GM21723 (cell line): Measurements from ENCODE around the gene EIF1AD.
"Not testable (repeated sequence)": the region's sequence is repeated elsewhere in the genome, so short reads cannot be mapped to it uniquely, and the experiment has no call there.

Experiments
- ATAC-seq: cut with Tn5 transposase; IDR thresholded peaks from one replicate; pipeline ENCODE4 v1.9.1; 2021; ENCODE audit warnings: mild to moderate bottlenecking, moderate library complexity; ENCODE audit not compliant: unreplicated experiment

Gene EIF1AD

DNA sequence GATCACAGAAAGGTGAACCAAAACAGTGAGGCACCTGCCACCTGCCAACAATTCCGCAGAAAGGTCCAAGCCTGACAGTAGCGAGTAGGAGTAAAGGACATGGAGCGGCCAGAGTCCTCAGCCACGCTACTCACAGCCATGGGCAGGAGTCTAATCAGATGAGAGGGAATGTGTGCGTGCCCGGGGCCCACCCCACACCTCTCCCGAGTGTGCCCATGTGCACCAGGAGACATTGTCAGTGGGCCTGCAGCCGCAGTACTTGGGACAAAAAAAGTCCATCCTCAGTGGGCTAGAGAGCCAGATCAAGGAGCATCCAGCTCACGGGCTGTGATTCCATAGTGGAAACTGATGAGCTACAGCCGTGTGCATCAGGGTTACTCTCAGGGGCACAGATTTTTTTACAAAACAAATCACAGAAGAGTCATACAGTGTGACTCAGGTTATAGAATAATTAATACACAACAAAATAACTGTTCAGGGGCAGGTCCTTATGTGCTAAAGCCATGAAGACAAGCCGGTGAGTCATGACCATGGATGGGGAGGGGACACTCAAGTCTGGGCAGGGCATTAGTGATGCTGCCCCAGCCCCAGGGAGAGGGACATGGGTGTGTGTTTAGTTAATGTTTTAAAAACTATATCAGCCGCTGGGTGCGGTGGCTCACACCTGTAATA is 28.4 kb downstream of the EIF1AD start:
- no peak for ATAC-seq

GRCh38 chr11:65972116-65972515 is 29.8 kb downstream of the EIF1AD start:
- ATAC-seq, result no peak

DNA sequence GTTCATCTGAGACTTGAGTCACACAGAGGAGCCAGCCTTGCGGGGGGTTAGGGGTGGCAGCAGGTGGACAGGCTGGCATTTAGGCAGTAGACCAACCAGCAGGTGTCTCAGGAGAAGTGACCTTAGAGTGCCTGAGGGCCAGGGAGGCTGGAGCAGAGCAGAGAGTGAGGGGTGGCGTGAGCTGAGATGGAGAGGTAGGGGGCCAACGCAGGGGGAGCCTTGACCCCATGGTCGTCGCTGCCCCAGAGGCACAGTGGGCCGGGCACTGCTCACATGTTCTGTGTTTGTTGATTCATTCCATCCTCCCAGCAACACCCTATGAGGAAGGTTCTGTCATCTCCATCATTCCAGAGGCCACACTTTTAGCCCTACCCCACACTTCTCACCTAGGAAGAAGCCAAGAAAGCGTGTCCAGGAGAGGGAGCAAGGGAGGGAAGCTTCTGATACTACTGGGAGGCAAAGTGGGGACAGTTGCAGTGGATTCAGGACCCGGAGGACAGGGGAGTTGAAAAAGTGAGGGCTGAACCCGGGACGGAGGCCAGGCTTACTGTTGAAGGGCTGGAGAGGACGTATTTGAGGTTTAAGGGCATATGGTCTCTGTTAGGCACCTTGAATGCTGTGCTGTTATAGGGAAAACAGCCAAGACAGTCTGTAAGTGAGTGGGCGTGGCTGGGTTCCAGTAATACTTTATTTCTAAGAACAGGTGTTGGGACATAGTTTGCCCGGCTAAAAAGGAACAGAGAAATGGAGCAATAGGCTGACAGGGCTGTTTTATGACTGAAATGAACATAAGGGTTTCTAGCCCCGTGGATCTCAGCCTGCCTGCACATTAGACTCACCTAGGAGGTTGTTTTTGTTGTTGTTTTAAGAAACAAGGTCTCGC is 33.1 kb downstream of the EIF1AD start:
- no peak for ATAC-seq

- ATAC-seq, result no peak
Measured at GRCh38 chr11:65967329-65967934, 34.5 kb downstream of the EIF1AD start.

DNA sequence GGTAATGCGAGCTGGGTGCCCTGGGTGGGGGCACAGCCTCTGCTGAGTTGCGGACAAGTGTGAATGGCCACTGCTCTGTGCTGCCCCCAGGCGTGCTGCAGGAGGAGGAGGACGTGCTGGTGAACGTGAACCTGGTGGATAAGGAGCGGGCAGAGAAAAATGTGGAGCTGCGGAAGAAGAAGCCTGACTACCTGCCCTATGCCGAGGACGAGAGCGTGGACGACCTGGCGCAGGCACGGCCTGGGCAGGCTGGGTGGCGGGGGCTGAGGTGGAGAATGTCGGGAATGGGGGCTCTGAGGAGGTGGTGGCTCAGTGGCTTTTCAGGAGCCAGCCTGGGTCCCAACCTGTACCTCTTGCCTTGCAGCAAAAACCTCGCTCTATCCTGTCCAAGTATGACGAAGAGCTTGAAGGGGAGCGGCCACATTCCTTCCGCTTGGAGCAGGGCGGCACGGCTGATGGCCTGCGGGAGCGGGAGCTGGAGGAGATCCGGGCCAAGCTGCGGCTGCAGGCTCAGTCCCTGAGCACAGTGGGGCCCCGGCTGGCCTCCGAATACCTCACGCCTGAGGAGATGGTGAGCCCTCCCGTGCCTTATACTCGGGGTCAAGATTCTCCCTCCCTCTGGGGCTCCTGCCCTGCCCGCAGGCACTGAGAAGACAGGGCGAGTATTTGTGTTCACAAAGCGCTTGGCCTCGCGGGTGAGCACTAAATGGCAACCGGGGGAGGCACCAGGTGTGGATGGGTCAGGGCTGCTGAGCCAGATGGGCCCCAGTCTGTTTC is 35.8 kb downstream of the EIF1AD start:
- ATAC-seq, result no peak

GRCh38 chr11:65964906-65965305 is 37.1 kb downstream of the EIF1AD start:
- ATAC-seq, result no peak

DNA sequence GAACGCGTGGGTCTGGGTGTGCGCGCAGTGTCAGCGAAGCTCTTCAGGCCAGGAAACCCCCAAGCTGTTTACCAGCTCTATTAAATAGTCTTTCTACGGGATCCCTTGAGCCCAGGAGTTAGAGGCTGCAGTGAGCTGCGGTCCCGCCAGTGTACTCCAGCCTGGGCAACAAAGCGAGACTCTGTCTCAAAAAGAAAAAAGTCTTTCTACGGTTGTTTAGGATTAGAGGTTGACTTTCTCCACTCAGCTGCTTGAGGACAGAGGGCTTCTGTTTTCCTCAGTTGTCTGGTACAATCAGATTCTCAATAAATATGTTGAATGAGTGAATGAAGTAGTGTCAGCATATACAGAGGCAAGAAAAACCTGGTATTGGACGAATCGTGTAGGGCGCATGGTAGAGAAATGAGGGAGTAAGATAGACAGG is 39.8 kb downstream of the EIF1AD start:
- no peak for ATAC-seq

DNA sequence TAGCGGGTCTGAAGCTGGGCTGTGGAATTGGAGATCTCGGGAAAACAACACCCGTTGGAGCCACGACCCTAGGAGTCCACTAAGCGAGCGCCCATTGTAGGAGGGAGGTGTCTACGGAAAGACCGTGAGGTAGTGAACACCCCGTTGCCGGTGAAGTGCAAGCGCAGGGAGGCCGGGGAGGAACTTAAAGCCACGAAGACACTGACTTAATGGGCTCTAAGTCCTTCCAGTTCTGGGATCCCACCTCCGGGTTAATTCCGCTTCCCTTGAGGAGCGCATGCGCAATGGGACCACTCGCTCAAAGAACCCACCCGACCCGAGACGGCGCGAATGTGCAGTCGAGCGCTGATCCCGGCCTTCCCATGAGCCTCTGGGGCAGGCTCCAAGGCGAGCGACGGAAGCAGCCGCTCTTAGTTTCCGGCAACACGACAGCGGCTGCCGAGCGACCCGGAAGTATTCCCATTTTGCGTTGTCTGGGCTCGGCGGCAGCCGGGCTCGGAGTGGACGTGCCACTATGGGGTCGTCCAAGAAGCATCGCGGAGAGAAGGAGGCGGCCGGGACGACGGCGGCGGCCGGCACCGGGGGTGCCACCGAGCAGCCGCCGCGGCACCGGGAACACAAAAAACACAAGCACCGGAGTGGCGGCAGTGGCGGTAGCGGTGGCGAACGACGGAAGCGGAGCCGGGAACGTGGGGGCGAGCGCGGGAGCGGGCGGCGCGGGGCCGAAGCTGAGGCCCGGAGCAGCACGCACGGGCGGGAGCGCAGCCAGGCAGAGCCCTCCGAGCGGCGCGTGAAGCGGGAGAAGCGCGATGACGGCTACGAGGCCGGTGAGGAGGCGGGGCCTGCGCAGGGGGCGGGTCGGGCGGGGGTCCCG is 40.5 kb downstream of the EIF1AD start, which contains the start of gene SART1:
Gene SART1, plus strand, starts transcription at position 468 of the 874 bp plus-strand sequence. Its CDS starts 47 bp downstream, at position 515.
- ATAC-seq, result peak; percentile 79

- no peak for ATAC-seq
Measured at GRCh38 chr11:65960824-65961266, 41.1 kb downstream of the EIF1AD start.

DNA sequence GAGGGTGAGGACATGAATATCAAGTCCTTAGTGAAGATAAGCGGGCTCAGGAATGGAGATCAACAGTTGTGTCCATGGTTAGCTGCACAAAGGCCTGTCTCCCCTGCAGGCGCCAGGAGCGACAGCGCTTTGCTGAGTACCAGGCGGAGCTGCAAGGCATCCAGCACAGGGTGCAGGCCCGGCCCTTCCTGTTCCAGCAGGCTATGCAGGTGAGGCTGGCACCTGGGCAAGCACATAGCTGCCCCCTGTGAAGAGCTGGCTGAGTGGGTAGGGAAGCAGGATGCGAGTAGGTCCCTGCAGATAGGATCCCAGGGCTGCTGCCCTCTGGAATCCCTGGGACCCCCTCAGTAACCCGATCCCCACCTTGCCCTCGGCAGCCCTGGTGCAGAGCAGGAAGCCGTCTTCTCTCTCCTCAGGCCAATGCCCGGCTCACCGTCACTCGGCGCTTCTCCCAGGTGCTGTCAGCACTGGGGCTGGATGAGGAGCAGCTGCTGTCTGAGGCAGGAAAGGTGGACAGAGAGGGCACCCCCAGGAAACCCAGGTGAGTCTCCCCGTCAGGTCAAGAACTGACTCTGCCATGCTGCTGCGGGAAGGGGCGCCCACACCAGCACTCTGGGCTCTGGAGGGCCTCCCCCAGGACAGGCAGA is 43.1 kb downstream of the EIF1AD start:
- ATAC-seq, result no peak

DNA sequence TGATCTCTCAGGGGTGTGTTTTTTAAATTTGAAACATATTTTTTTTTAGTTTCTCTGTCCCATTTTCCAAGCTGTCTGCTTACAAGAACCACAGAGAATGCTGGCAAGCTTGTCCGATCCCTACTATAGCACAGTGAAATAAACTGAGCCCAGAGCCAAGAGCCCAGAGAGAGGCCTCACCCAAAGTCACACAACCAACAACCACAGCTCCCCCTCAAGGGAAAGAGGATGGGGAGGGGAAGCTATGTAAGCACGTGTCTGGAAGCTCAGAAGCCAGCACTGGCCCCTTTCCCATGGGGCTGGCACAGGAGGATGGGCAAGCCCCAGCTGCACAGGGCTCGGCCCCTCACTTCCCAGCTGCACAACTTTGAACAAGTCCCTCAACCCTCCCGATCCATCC is 43.7 kb downstream of the EIF1AD start:
- ATAC-seq, result no peak

- no peak for ATAC-seq
Measured at GRCh38 chr11:65954771-65955170, 47.2 kb downstream of the EIF1AD start.

GRCh38 chr11:65953471-65953870 is 48.5 kb downstream of the EIF1AD start:
- no peak for ATAC-seq

GRCh38 chr11:65952052-65952521 is 49.9 kb downstream of the EIF1AD start:
- no peak for ATAC-seq

GRCh38 chr11:65951641-65952040 is 50.3 kb downstream of the EIF1AD start:
- ATAC-seq, result not testable (repeated sequence)

- not testable (repeated sequence) for ATAC-seq
Measured at GRCh38 chr11:65950711-65951110, 51.2 kb downstream of the EIF1AD start.

GRCh38 chr11:65947603-65948125 is 54.3 kb downstream of the EIF1AD start:
- ATAC-seq, result no peak

GRCh38 chr11:65947133-65947532 is 54.8 kb downstream of the EIF1AD start:
- ATAC-seq, result no peak

- ATAC-seq, result no peak
Measured at GRCh38 chr11:65946655-65947054, 55.3 kb downstream of the EIF1AD start.
